D721Med (cell line): ENCODE results near the gene AMPH.
A peak's percentile ranks its signal among the peaks of the same experiment; 100 is the strongest.

ENCODE experiments used
- DNase-seq: peaks from one replicate; pipeline ENCODE4 v3.0.0; 2011; ENCODE audit warnings: low spot score; ENCODE audit not compliant: insufficient read length
- FAIRE-seq: peaks from 2 replicates; lab custom pipeline; 2011; peaks lifted over from hg19 to GRCh38; lab: Jason Lieb, UNC
- CTCF ChIP-seq: IDR thresholded peaks from 2 replicates; pipeline ENCODE4 v1.5.1; 2012; ENCODE audit warnings: mild to moderate bottlenecking, control low read depth; ENCODE audit not compliant: insufficient read depth; ENCODE audit errors: missing control alignments

The AMPH gene

GRCh38 chr7:38391751-38392150 lies 239.4 kb downstream of the AMPH start:
- no peak for TF ChIP-seq CTCF
- DNase-seq = no peak
- no peak for FAIRE-seq

GRCh38 chr7:38385682-38386081 lies 245.5 kb downstream of the AMPH start:
- no peak for DNase-seq
- TF ChIP-seq CTCF = no peak
- FAIRE-seq = no peak

DNA sequence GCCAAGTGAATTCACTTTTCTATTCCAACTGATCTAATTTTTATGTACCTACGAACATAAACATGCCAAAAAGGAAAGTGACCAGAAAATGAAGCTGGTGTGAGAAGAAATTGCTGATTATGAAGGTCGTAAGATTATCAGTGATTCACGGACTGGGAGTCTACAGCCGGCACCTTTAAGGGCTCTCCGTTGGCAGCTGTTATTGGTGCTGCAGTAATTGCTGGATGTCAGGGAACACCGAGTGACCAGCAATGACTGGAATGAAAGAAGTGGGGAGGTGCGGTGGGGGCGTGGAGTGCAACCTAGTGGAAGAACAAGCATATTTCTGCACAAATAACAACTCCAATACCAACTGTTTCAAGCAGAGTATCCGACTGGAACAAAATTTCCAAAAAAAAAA lies 247.9 kb downstream of the AMPH start:
- no peak for TF ChIP-seq CTCF
- no peak for FAIRE-seq
- DNase-seq = no peak

DNA sequence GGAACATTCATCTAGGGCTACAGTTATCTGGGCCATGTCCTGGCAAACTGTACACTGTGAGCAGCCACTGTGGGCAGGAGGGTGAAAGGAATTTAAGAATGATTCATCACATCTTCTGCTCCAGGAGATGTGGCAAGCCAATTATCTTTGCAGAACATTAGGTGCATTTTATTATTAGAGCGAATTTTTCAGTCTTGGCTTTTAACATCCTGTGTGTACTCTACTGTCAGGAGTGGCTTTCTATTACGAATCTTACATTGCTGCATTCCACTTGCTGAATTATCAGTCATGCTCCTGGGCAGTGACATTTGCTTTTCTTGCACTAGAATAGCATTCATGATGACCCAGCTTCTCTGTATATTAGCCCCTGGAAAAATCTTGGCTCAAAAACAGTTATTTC lies 248.5 kb downstream of the AMPH start:
- no peak for TF ChIP-seq CTCF
- no peak for FAIRE-seq
- DNase-seq = no peak

- DNase-seq (no peak), FAIRE-seq (no peak)
- TF ChIP-seq CTCF = no peak
These were observed 255.7 kb downstream of the AMPH start for GRCh38 chr7:38375453-38375852.

DNA sequence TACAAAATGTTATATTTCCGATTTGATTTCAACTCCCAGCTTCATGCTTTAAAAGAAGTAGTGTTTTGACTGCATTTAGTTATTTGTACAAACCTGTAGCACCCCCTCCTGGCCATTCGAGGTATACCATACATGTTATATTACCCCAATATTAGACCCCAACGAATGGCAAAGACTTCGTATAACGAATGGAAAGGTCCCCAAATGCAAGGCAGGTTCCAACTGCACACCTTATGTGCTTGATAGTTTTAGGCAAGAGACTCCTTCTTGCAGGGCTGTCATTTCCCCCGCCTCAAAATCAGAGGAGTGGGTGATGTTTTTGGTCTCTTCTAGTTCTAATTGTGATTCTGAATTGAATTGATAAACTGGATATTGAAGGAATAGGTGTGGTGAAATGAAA lies 256.7 kb downstream of the AMPH start:
- peak; percentile 63 for FAIRE-seq
- peak; percentile 51 for TF ChIP-seq CTCF
- DNase-seq = no peak

DNA sequence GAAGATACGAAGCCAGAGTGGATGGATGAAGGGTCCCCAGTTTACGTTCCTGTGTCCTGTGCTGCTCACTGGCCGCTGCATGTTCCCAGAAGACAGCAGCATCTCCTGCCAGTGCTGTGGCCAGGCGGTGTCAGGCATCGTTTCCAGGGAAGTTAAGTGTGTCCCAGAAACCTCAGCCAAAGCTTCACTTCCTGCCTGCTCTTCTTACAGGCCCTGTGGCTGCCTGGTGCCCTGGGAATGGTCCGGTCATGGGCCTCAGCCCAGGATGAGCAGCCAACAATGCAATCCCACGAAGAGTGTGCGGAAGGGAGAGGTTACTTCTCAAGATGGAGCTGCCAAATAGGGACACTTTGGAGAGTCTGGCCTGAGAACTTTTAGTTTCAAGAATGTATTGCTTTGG lies 258.0 kb downstream of the AMPH start:
- no peak for DNase-seq
- no peak for TF ChIP-seq CTCF
- no peak for FAIRE-seq
